Measurements from ENCODE around the gene KIAA0825.
"Not testable (repeated sequence)": the region's sequence is repeated elsewhere in the genome, so short reads cannot be mapped to it uniquely, and the experiment has no call there.

The KIAA0825 gene

GRCh38 chr5:94143621-94144020 is 474.8 kb downstream of the KIAA0825 start:
- H2BK5ac ChIP-seq (ENCODE audit: low read depth, low read length, poor library complexity); H2AK5ac ChIP-seq (ENCODE audit: low read length); H4K12ac ChIP-seq (ENCODE audit: low read depth, low read length); H3K23ac ChIP-seq (ENCODE audit: low read length); H2BK12ac ChIP-seq (ENCODE audit: low read length); H3K4ac ChIP-seq (ENCODE audit: low read depth, low read length); H3K4me2 ChIP-seq (ENCODE audit: low read length); H3K4me1 ChIP-seq (ENCODE audit: control insufficient read depth in 1 of 2, insufficient read depth in 2 of 2, low read length in 2 of 2); H3K27me3 ChIP-seq (ENCODE audit: insufficient read depth, low read length); H3K9ac ChIP-seq (ENCODE audit: low read length); H2BK120ac ChIP-seq (ENCODE audit: insufficient read depth, low read length, poor library complexity); H3K14ac ChIP-seq (ENCODE audit: low read length); H3K36me3 ChIP-seq (ENCODE audit: control insufficient read depth in 1 of 2, insufficient read depth in 2 of 2, low read length in 2 of 2); H3K9me3 ChIP-seq (ENCODE audit: insufficient read depth, low read depth, low read length); H3K4me3 ChIP-seq (ENCODE audit: low read depth, low read length); DNase-seq; H2AFZ ChIP-seq (ENCODE audit: insufficient read depth, low read length, poor library complexity); H4K91ac ChIP-seq (ENCODE audit: low read depth, low read length); H3K18ac ChIP-seq (ENCODE audit: low read length); H4K8ac ChIP-seq (ENCODE audit: low read depth, low read length); H3K27ac ChIP-seq (ENCODE audit: low read depth, low read length); H3K79me2 ChIP-seq (ENCODE audit: control insufficient read depth, insufficient read depth, low read length, poor library complexity); H3K79me1 ChIP-seq (ENCODE audit: low read length): not testable (repeated sequence)

GRCh38 chr5:94140300-94140699 is 478.1 kb downstream of the KIAA0825 start:
- H4K12ac ChIP-seq (ENCODE audit: low read depth, low read length) = no peak overlapping the region
- no peak overlapping the region for H3K14ac ChIP-seq (ENCODE audit: low read length)
- H3K23ac ChIP-seq (ENCODE audit: low read length) = no peak overlapping the region
- H2AK5ac ChIP-seq (ENCODE audit: low read length) = no peak overlapping the region
- no peak overlapping the region for H2AFZ ChIP-seq (ENCODE audit: insufficient read depth, low read length, poor library complexity)
- H4K8ac ChIP-seq (ENCODE audit: low read depth, low read length) = no peak overlapping the region
- no peaks in the 10 kb centered on the region for H3K9me3 ChIP-seq (ENCODE audit: insufficient read depth, low read depth, low read length)
- no peaks in the 10 kb centered on the region for H3K36me3 ChIP-seq (ENCODE audit: control insufficient read depth in 1 of 2, insufficient read depth in 2 of 2, low read length in 2 of 2)
- H3K9ac ChIP-seq (ENCODE audit: low read length) = no peak overlapping the region
- H2BK12ac ChIP-seq (ENCODE audit: low read length) = no peak overlapping the region
- H3K18ac ChIP-seq (ENCODE audit: low read length) = no peak overlapping the region
- no peak overlapping the region for H2BK5ac ChIP-seq (ENCODE audit: low read depth, low read length, poor library complexity)
- no peak overlapping the region for H3K27ac ChIP-seq (ENCODE audit: low read depth, low read length)
- H3K4me2 ChIP-seq (ENCODE audit: low read length) = no peak overlapping the region
- H4K91ac ChIP-seq (ENCODE audit: low read depth, low read length) = no peak overlapping the region
- WGBS (ENCODE audit: extremely low coverage, insufficient coverage, insufficient read length) = no CpG with 5 or more reads among the region's 2 CpGs
- H3K27me3 ChIP-seq (ENCODE audit: insufficient read depth, low read length) = no peaks in the 10 kb centered on the region
- no peaks in the 10 kb centered on the region for H3K79me1 ChIP-seq (ENCODE audit: low read length)
- H3K4ac ChIP-seq (ENCODE audit: low read depth, low read length) = no peak overlapping the region
- no peak for DNase-seq
- no peak overlapping the region for H2BK120ac ChIP-seq (ENCODE audit: insufficient read depth, low read length, poor library complexity)
- H3K4me3 ChIP-seq (ENCODE audit: low read depth, low read length) = no peak overlapping the region
- H3K4me1 ChIP-seq (ENCODE audit: control insufficient read depth in 1 of 2, insufficient read depth in 2 of 2, low read length in 2 of 2) = no peaks in the 10 kb centered on the region
- H3K79me2 ChIP-seq (ENCODE audit: control insufficient read depth, insufficient read depth, low read length, poor library complexity) = no peaks in the 10 kb centered on the region

- no peak for DNase-seq
- H3K14ac ChIP-seq (ENCODE audit: low read length) = no peak overlapping the region
- no peak overlapping the region for H3K4ac ChIP-seq (ENCODE audit: low read depth, low read length)
- WGBS (ENCODE audit: extremely low coverage, insufficient coverage, insufficient read length) = no CpG with 5 or more reads among the region's 1 CpG
- H3K9me3 ChIP-seq (ENCODE audit: insufficient read depth, low read depth, low read length) = no peaks in the 10 kb centered on the region
- no peak overlapping the region for H3K9ac ChIP-seq (ENCODE audit: low read length)
- no peak overlapping the region for H3K27ac ChIP-seq (ENCODE audit: low read depth, low read length)
- no peaks in the 10 kb centered on the region for H3K79me2 ChIP-seq (ENCODE audit: control insufficient read depth, insufficient read depth, low read length, poor library complexity)
- H4K8ac ChIP-seq (ENCODE audit: low read depth, low read length) = no peak overlapping the region
- H3K36me3 ChIP-seq (ENCODE audit: control insufficient read depth in 1 of 2, insufficient read depth in 2 of 2, low read length in 2 of 2) = no peaks in the 10 kb centered on the region
- H3K79me1 ChIP-seq (ENCODE audit: low read length) = no peaks in the 10 kb centered on the region
- no peak overlapping the region for H3K4me2 ChIP-seq (ENCODE audit: low read length)
- no peak overlapping the region for H3K18ac ChIP-seq (ENCODE audit: low read length)
- H2BK120ac ChIP-seq (ENCODE audit: insufficient read depth, low read length, poor library complexity) = no peak overlapping the region
- H4K91ac ChIP-seq (ENCODE audit: low read depth, low read length) = no peak overlapping the region
- H2BK5ac ChIP-seq (ENCODE audit: low read depth, low read length, poor library complexity) = no peak overlapping the region
- no peaks in the 10 kb centered on the region for H3K4me1 ChIP-seq (ENCODE audit: control insufficient read depth in 1 of 2, insufficient read depth in 2 of 2, low read length in 2 of 2)
- H3K23ac ChIP-seq (ENCODE audit: low read length) = no peak overlapping the region
- H4K12ac ChIP-seq (ENCODE audit: low read depth, low read length) = no peak overlapping the region
- H2BK12ac ChIP-seq (ENCODE audit: low read length) = no peak overlapping the region
- no peak overlapping the region for H3K4me3 ChIP-seq (ENCODE audit: low read depth, low read length)
- H2AK5ac ChIP-seq (ENCODE audit: low read length) = no peak overlapping the region
- no peaks in the 10 kb centered on the region for H3K27me3 ChIP-seq (ENCODE audit: insufficient read depth, low read length)
- H2AFZ ChIP-seq (ENCODE audit: insufficient read depth, low read length, poor library complexity) = no peak overlapping the region
Observed at GRCh38 chr5:94130077-94130476, 488.3 kb downstream of the KIAA0825 start.

- no peak overlapping the region for H3K14ac ChIP-seq (ENCODE audit: low read length)
- no peaks in the 10 kb centered on the region for H3K79me2 ChIP-seq (ENCODE audit: control insufficient read depth, insufficient read depth, low read length, poor library complexity)
- H3K4me1 ChIP-seq (ENCODE audit: control insufficient read depth in 1 of 2, insufficient read depth in 2 of 2, low read length in 2 of 2) = no peaks in the 10 kb centered on the region
- no peak overlapping the region for H2AFZ ChIP-seq (ENCODE audit: insufficient read depth, low read length, poor library complexity)
- H2BK12ac ChIP-seq (ENCODE audit: low read length) = no peak overlapping the region
- no CpG with 5 or more reads among the region's 2 CpGs for WGBS (ENCODE audit: extremely low coverage, insufficient coverage, insufficient read length)
- no peak overlapping the region for H4K12ac ChIP-seq (ENCODE audit: low read depth, low read length)
- no peak overlapping the region for H3K9ac ChIP-seq (ENCODE audit: low read length)
- H3K23ac ChIP-seq (ENCODE audit: low read length) = no peak overlapping the region
- no peak overlapping the region for H2BK120ac ChIP-seq (ENCODE audit: insufficient read depth, low read length, poor library complexity)
- H3K79me1 ChIP-seq (ENCODE audit: low read length) = no peaks in the 10 kb centered on the region
- H4K8ac ChIP-seq (ENCODE audit: low read depth, low read length) = no peak overlapping the region
- H3K27me3 ChIP-seq (ENCODE audit: insufficient read depth, low read length) = no peaks in the 10 kb centered on the region
- no peak overlapping the region for H3K4ac ChIP-seq (ENCODE audit: low read depth, low read length)
- H4K91ac ChIP-seq (ENCODE audit: low read depth, low read length) = no peak overlapping the region
- no peak overlapping the region for H3K18ac ChIP-seq (ENCODE audit: low read length)
- H3K4me2 ChIP-seq (ENCODE audit: low read length) = no peak overlapping the region
- no peaks in the 10 kb centered on the region for H3K9me3 ChIP-seq (ENCODE audit: insufficient read depth, low read depth, low read length)
- no peak overlapping the region for H3K4me3 ChIP-seq (ENCODE audit: low read depth, low read length)
- no peak for DNase-seq
- H3K36me3 ChIP-seq (ENCODE audit: control insufficient read depth in 1 of 2, insufficient read depth in 2 of 2, low read length in 2 of 2) = no peaks in the 10 kb centered on the region
- H2AK5ac ChIP-seq (ENCODE audit: low read length) = no peak overlapping the region
- no peak overlapping the region for H3K27ac ChIP-seq (ENCODE audit: low read depth, low read length)
- no peak overlapping the region for H2BK5ac ChIP-seq (ENCODE audit: low read depth, low read length, poor library complexity)
Observed at GRCh38 chr5:94125107-94125506, 493.3 kb downstream of the KIAA0825 start.

- not testable (repeated sequence) for H2AFZ ChIP-seq (ENCODE audit: insufficient read depth, low read length, poor library complexity); H2BK5ac ChIP-seq (ENCODE audit: low read depth, low read length, poor library complexity); H4K8ac ChIP-seq (ENCODE audit: low read depth, low read length); H3K79me2 ChIP-seq (ENCODE audit: control insufficient read depth, insufficient read depth, low read length, poor library complexity); H3K9me3 ChIP-seq (ENCODE audit: insufficient read depth, low read depth, low read length); DNase-seq; H3K18ac ChIP-seq (ENCODE audit: low read length); H3K4me2 ChIP-seq (ENCODE audit: low read length); H4K12ac ChIP-seq (ENCODE audit: low read depth, low read length); H3K9ac ChIP-seq (ENCODE audit: low read length); H4K91ac ChIP-seq (ENCODE audit: low read depth, low read length); H3K27ac ChIP-seq (ENCODE audit: low read depth, low read length); H2BK12ac ChIP-seq (ENCODE audit: low read length); H3K4me3 ChIP-seq (ENCODE audit: low read depth, low read length); H3K36me3 ChIP-seq (ENCODE audit: control insufficient read depth in 1 of 2, insufficient read depth in 2 of 2, low read length in 2 of 2); H3K27me3 ChIP-seq (ENCODE audit: insufficient read depth, low read length); H3K14ac ChIP-seq (ENCODE audit: low read length); H2AK5ac ChIP-seq (ENCODE audit: low read length); H3K79me1 ChIP-seq (ENCODE audit: low read length); H2BK120ac ChIP-seq (ENCODE audit: insufficient read depth, low read length, poor library complexity); H3K4me1 ChIP-seq (ENCODE audit: control insufficient read depth in 1 of 2, insufficient read depth in 2 of 2, low read length in 2 of 2); H3K23ac ChIP-seq (ENCODE audit: low read length); H3K4ac ChIP-seq (ENCODE audit: low read depth, low read length)
- no CpG with 5 or more reads among the region's 2 CpGs for WGBS (ENCODE audit: extremely low coverage, insufficient coverage, insufficient read length)
Observed at GRCh38 chr5:94116317-94116716, 502.1 kb downstream of the KIAA0825 start.

All from trophoblast cell (in vitro differentiated cells and primary cell).